GM21526 (cell line): ENCODE results near the gene EMSY.

Source experiments
- ATAC-seq: cut with Tn5 transposase; IDR thresholded peaks from one replicate; pipeline ENCODE4 v1.9.1; 2021; ENCODE audit warnings: moderate library complexity; ENCODE audit not compliant: unreplicated experiment, low FRiP score

Gene EMSY

GRCh38 chr11:76515494-76515893 lies 70.7 kb downstream of the EMSY start:
- ATAC-seq: no peak

- no peak for ATAC-seq
Measured at GRCh38 chr11:76523147-76523546, 78.3 kb downstream of the EMSY start.

- no peak for ATAC-seq
Measured at GRCh38 chr11:76523786-76524436, 79.1 kb downstream of the EMSY start.

- ATAC-seq: no peak
Measured at GRCh38 chr11:76524461-76524860, 79.6 kb downstream of the EMSY start.

DNA sequence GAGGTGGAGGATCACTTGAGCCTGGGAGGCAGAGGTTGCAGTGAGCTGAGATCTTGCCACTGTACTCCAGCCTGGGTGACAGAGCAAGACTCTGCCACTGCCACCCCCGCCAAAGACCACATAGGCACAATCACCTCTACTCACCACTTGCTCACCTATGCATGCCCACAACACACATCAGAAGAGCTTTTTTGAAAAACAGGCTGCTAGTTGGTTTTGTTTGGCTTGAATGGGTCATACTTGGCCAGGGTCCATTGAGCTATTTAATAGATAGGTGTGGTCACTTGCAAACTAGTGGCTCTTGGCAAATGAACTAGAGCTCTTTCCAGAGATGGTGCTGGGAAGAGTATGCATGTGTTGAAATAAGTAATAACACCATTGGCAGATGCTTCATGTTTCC lies 80.1 kb downstream of the EMSY start:
- no peak for ATAC-seq

DNA sequence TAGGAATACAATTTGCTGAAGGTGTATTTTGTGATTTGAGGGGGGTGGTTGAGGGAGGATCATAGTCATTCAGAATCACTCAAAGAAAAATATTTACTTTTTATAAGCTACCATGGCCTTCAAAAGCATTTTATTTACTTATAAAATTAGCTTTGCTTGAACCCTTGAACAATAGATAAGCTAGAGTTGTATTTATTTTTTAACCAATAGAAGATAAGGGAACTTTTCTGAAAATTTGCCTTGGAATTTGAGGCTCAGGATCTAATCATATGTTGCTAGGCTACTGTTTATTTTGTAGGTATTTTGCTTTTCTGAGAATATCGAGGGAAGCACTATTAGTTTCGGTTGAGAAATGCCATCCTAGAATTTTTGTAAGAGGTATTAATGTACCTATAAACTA lies 82.1 kb downstream of the EMSY start:
- ATAC-seq: no peak

DNA sequence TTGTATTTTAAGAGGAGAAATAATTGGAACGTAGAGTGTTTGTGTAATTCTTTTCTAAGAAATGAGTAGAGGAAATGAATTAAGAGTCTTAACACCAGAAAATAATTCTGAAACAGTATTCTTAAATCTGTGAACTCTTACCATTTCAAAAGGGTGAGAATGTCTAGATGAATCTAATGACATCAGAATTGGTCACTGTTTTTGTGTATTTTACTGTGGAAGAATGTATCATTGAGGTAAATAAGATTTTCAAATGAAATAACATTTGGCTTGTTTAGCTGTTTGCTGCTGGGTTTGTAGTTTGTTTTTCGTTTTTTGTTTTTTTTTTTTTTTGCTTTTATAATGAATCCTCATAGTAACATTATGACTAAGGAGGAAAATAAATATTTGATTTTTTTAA lies 97.6 kb downstream of the EMSY start:
- ATAC-seq: no peak

DNA sequence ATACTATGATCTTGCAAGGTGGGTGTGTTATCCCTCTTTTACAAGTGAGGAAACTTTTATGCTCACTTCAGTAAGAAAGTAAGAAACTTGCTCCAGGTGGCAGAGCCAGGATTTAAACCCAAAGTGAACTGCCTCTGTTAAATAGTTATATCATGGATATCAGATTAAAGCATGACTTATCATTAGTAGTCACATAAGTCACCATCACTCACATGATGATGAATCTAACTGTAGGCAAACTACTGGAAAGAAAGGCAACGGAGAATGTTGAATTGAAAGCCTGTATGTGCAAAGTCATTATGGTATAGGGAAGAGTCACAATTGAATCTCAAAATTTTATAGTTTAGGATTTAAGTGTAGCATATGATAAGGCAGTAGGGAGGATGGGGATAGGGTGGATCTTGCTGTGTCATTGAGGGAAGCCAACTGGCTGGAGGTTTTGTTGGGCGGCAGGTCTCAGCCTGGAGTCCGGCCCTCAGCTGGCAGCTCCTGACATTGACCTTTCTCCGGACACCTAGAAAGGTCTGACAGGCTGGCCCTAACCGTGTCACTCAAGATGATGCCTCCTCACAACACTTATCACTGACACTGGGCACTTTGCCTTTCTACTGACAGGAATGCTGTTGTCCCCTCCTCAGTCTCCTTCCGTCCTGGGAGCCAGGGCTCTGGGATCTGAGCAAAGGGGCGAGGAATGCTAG lies 98.3 kb downstream of the EMSY start:
- ATAC-seq: no peak

GRCh38 chr11:76550781-76551180 lies 106.0 kb downstream of the EMSY start:
- no peak for ATAC-seq

- ATAC-seq: no peak
Measured at GRCh38 chr11:76551400-76551799, 106.6 kb downstream of the EMSY start.

DNA sequence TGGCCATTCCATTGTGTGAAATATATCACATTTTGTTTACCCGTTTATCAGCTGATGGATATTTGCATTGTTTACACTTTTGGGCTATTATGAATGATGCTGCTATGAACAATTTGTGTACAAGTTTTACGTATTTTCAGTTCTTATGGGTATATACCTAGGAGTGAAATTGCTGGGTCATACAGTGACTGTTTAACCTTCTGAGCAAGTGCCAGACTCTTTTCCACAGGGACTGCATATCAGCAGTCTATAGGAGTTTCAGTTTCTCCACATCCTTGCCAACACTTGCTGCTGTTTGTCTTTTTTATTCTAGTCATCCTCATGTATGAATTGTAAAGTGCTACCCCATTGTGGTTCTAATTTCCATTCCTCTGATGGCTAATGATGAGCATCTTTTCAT lies 108.2 kb downstream of the EMSY start:
- no peak for ATAC-seq

DNA sequence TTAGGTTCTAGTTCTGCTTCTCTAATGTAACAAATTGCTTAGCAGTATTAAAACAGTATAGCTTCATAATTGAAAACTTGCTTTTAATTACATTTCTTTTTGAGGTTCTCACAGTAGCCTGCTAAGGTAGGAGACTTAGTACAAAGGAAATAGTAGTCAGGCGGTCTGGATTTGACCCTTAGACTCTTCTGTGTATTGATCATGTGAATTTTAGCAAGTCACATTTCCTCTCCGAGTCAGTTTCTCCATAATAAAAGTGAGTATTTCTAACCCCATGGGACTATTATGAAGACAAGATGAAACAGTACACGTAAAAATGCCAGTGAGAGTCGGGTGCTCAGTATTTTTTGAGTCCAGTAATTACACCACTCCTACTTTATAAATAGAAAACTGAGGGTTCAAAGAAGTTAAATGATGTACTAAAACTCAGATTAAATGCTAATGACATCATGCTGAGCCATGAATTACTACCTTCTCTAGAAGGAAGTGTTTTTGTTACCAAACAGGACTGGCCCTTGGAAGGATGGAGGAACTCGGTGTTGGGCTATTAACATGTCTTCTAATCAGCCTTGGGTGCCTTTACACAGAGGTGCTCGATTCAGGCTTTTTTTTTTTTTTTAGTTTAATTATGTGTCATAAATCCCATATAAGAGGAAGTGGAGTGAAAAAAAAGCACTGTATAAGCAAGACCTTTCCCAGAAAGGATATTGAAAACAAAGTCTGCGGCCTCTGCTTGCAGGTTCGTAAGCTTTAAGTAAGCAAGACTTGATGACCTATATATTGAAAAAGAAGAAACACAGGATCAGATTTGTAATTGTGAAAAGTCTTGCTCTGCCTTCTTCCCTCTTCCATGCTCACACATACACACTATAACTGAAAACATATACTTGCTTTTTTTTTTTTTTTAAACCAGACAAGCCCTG lies 109.0 kb downstream of the EMSY start:
- no peak for ATAC-seq

DNA sequence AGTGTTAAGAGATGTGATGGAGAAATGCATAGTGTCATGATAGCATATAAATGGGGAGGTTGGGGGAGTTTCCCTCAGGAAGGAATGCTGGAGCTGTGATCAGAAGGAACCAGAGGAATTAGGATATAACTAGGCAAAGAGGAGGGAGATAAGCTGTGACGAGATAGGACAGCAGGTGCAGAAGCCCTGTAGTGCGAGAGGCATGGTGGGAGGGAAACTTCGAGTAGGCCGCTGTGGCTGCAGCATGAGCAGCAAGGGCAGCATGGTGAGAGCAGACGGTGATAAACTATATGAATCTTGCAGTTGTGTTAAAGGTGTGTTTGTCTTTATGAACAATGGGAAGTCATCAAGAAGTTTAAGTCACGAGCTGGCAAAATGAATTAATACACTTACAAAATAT lies 109.9 kb downstream of the EMSY start:
- ATAC-seq: no peak

DNA sequence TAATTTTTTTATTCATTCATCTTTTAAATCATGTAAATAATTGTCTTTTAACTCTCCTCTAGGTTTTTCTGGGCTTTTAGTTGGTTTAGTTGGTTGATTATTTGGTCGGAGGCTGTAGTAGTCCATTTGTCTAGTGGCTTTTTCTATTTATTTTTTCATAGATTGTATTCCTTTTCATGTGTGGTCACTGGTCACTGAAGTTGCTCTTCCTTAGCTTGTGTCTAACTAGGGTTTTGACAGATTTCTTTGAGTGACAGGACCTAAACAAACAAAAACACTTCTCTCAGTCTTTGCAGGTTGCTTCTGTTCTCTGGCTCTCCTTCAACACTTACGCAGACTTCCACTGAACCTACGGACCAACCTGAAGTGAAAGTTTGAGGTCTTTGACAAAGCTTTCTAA lies 112.6 kb downstream of the EMSY start:
- ATAC-seq: no peak

DNA sequence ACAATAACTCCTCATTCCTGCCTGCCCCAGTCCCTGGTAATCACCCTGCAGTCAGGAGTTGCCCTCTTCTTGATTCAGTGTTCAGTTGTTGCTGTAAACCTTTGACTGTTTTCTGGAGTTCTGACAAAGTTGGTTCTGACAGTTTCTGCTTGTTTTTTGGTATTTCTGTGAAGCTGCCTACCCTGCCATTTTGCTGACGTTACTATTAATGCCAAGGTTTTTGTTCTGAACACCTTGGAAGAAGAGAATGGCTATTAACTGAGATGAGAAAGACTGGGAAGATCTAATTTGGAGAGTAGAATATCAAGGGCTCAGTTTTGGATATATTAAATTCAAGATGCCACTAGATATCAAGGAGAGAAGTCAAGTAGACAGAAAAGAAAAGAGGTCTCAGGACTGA lies 113.7 kb downstream of the EMSY start:
- ATAC-seq: no peak

DNA sequence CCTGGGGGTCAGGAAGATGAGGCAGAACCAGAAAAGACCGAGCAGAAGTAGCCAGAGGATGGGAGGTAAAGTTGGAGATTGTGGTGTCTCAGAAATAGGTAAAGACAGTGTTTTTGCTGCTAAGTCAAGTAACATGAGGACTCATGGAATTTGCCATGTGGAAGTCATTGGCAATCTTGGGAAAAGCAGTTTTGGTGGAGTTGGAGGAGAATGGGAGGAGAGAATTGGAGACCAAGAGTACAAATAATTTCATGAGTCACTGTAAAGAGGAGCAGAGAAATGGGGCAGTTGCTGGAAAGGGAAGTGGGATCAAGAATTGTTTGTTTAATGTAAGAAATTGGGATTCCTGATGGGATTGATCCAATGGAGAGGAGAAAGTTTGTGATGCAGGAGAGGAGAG lies 114.1 kb downstream of the EMSY start:
- no peak for ATAC-seq

DNA sequence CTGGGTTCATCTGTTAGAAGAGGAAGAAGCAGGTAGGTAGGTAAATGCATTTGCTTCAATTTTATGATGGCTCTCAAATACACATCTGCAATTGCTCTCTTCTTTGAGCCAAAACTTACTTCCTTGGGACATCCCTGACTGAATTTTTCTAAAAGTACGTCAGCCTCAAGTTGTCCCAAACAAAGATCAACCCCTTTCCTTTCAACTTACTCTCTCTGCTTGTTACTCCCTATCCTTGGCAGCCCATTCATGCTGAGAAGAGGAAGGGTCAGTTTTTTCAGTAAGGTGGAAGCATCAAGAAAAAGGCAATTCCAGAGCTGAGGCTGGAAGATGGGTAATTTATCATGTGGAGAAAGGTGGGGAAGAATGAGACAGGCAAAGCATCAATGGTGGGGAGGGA lies 114.5 kb downstream of the EMSY start:
- no peak for ATAC-seq

GRCh38 chr11:76560219-76560618 lies 115.4 kb downstream of the EMSY start:
- no peak for ATAC-seq

DNA sequence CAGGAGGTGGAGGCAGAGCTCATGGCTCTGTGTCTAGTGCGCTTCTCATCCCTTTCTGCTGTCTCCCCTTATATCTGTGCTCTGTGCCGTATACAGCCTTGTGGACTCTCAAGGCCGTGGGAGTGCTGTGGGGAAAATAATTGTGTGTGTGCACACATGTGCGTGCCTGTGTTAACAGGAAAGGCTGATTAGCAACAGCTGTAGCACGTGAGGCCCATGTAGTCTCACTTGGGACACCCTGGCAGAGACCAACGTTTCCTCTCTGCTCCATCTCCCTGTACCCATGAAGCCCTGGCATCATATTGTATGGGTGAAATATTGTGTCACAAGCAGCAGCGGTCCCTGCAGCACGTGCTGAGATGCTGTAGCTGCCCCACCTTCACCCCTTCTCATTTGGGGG lies 116.4 kb downstream of the EMSY start:
- ATAC-seq: no peak

DNA sequence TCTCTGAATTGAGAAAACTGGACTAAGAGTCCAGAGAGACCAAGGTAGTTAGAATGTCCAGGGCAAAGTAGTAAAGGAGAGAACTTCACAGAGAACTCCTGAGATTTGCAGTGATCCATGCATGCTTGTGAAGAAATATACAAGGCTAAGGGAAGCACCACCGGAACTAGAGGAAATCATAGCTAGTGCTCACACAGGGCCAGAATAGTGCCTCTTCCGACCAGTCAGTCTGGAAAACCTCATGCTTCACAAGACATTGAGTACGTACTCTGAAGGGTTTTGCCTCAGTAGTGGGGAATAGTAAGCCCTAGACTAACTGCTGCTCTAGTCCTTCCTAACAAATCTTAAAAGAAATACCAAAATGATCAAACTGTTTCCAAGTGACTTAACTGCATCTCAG lies 117.7 kb downstream of the EMSY start:
- ATAC-seq: no peak

DNA sequence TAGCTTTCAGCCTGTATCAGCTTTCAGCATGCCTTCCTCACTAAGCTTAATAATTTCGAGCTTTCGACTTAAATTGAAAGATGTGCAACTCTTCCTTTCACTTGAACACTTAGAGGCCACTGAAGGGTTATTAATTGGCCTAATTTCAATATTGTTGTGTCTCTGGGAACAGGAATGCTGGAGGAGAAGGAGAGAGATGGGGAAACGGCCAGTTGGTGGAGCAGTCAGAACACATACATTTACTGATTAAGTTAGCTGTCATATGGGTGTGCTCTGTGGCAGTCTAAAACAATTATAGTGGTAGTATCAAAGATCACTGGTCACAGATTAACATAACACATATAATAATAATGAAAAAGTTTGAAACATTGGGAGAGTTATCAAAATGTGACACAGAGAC lies 119.5 kb downstream of the EMSY start:
- ATAC-seq: no peak

- no peak for ATAC-seq
Measured at GRCh38 chr11:76566811-76567210, 122.0 kb downstream of the EMSY start.
